ENCODE data around the gene GOLGA6C.
A peak's percentile ranks its signal among the peaks of the same experiment; 100 is the strongest.
"Not testable (repeated sequence)": the region's sequence is repeated elsewhere in the genome, so short reads cannot be mapped to it uniquely, and the experiment has no call there.

The GOLGA6C gene

DNA sequence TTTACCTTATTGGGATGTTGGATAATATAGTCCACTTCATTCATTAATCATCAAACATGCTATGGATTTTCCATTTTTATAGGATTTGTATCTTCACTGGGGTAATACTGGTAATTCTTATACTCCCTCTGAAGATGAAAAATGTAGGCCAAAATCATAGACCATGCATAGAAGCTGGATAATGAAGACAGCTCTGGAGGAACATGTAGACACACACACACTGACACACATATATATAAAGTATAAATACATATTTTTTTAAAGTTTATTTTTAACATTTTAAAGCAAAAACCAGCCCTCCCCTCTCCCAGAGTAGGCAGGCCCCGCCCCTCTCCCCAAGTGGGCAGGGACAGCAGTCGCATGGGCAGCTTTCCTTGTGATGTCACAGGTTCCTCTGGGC is at the start of gene GOLGA6C:
TSS of gene GOLGA6C (plus strand) at position 301 of the 400 bp plus-strand sequence. CDS start 265 bp downstream, outside the sequence.
- DNase-seq = not testable (repeated sequence)

- DNase-seq = peak in 5 of 56 donors; percentile 10 to 31 (median 13)
Measured at GRCh38 chr15:75208501-75209288, 49.4 kb upstream of the GOLGA6C start.

- no peak for DNase-seq
Measured at GRCh38 chr15:75209289-75209676, 48.9 kb upstream of the GOLGA6C start.

- no peak for DNase-seq
Measured at GRCh38 chr15:75210811-75211230, 47.3 kb upstream of the GOLGA6C start.

DNA sequence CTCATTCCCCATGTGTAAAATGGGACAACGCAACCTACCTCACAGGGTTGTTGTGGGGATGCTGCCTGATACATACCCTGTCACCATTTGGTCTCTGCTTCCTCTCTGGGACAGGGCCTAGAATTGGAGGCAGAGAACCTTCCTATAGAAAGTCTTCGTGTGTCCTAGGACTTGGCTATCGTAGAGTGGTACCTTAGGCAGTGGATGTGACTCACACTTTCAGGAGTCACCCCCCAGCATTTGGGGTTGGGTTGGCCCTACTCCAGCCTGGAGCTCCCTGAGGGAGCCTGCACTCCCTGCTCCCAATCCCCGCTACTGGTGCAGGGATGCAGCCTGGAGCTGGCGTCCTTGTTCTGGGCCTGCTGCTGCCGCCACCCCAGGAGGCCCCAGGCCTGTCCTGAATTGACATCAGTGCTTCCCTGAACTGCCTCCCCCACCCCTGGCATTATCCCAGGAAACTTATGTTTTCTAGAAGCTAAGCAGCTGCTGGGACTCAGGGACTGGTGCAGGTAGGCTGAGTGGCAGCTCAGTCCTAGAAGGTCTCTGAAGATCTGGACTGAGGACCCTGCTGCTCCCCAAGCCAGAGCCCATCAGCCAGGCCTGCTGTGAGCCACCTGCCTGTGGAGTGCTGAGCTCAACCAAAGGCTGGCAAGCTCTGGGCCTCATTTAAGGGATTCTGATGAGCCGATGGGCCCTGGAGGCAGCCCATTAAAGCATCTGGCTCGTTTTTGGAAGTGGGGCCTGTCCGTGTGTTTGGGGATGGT is 46.5 kb upstream of the GOLGA6C start:
- no peak for DNase-seq

- DNase-seq = no peak
Measured at GRCh38 chr15:75212200-75212858, 45.8 kb upstream of the GOLGA6C start.

GRCh38 chr15:75213212-75213767 is 44.8 kb upstream of the GOLGA6C start:
- no peak for DNase-seq

- DNase-seq = no peak
Measured at GRCh38 chr15:75213768-75214221, 44.3 kb upstream of the GOLGA6C start.

DNA sequence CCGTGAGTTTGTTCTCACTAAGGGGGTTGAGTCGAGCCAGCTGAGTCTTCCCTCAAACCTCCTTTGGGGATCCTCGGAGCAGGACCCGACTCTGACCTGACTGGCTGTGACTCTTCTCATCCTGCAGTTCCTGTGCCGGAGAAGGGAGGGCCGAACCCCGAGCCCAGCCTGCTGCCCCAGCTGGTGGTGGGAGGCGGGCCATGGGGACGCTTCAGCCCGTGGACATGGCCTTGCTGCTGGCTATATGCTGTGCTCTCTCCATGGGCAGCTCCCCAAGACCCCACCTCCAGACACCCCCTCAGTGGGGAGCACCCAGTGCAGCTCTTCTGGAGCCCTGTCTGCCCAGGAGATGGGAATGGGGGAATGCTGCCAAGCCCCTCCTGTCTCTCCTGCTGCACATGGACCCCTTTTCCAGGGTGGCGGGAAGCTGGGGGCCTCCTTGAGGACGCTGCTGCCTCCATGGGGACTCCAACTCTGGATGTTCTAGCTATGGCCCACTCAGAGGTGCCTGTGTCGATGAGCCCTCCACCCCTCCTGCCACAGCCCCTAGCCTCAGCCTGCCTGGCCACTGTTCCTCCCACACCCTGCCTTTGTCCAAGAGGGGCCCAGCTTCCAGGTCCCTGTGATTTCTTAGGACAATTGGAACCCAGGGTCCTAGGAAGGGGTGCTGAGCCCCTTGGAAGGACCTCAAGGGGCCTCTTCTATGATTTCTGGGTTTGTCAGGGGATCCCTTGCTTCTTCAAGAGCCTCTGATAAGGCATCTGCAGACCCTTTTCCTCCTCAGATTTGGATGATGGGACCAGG is 43.6 kb upstream of the GOLGA6C start:
- DNase-seq = no peak

GRCh38 chr15:75215107-75216004 is 42.8 kb upstream of the GOLGA6C start:
- no peak for DNase-seq

GRCh38 chr15:75217012-75217411 is 41.1 kb upstream of the GOLGA6C start:
- DNase-seq = no peak

GRCh38 chr15:75217574-75217973 is 40.6 kb upstream of the GOLGA6C start:
- DNase-seq = not testable (repeated sequence)

GRCh38 chr15:75219507-75219929 is 38.6 kb upstream of the GOLGA6C start:
- DNase-seq = not testable (repeated sequence)

GRCh38 chr15:75223688-75224087 is 34.4 kb upstream of the GOLGA6C start:
- DNase-seq = no peak

DNA sequence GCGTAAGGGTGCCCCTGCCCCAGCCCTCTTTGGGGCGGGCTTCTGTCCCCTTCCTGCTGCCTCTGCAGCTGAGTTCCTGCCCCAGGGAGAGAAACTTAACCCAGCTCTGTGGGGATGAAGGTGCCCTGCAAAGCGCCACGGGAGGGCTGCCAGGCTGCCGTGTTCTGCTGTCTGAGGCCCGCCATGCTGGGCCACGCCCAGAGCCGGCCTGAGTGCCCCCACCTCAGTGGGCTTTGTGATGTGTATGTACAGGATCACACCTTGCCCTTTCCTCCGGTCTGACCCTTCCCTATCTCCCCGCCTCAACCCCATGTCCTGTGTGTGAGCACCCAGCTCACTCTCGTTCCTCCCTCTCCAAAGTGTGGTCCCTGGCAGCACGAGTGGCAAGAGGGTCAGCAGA is 33.9 kb upstream of the GOLGA6C start:
- DNase-seq = no peak

- not testable (repeated sequence) for DNase-seq
Measured at GRCh38 chr15:75225102-75225836, 32.9 kb upstream of the GOLGA6C start.

- no peak for DNase-seq
Measured at GRCh38 chr15:75225951-75226732, 32.0 kb upstream of the GOLGA6C start.

DNA sequence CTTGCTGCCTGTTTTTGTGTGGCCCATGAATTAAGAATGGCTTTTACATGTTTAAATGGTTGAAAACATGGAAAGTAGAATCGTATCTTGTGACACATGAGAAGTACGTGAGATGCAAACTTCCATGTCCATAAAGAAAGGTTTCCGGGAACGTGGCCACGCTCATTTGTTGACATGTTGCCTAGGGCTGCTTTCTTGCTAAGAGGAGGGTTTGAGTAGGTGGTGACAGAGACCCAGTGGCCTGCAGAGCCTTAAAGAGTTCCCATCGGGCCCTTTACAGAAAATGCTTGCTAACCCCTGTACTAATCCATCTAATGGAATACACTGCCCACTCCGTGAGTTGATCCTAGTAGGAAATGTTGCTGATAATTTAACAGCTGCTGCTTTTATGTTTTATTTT is 31.0 kb upstream of the GOLGA6C start:
- DNase-seq = not testable (repeated sequence)

All from amygdala (tissue), 56 donors.